Brain microvascular endothelial cell (primary cell): ENCODE results near the gene VENTX.

Source experiments
- DNase-seq: peaks from one replicate; pipeline ENCODE4 v3.0.0-alpha.2; 2020
- H3K27ac ChIP-seq: fragments of 250-450 bp; sonication (Bioruptor Pico); 2 replicates; pipeline ENCODE4 v1.5.1; 2020; ENCODE audit warnings: mild to moderate bottlenecking, moderate library complexity
- H3K27me3 ChIP-seq: fragments of 250-450 bp; sonication (Bioruptor Pico); replicated peaks from 2 replicates; pipeline ENCODE4 v1.5.1; 2020; ENCODE audit warnings: mild to moderate bottlenecking
- H3K36me3 ChIP-seq: fragments of 250-450 bp; sonication (Bioruptor Pico); replicated peaks from 2 replicates; pipeline ENCODE4 v1.5.1; 2020; ENCODE audit warnings: mild to moderate bottlenecking
- H3K4me3 ChIP-seq: 2 replicates; pipeline ENCODE4 v1.5.1; 2011; ENCODE audit warnings: low read depth, mild to moderate bottlenecking, control low read depth, low read length, moderate library complexity
- CTCF ChIP-seq: IDR thresholded peaks from 2 replicates; pipeline ENCODE4 v1.5.1; 2011; ENCODE audit warnings: low read depth, mild to moderate bottlenecking, moderate library complexity, low read length, control low read depth, inconsistent platforms; ENCODE audit errors: missing control alignments
- in situ Hi-C: cut with HindIII; loops from 2 replicates; pipeline ENCODE4 v1.10.0; 2017; ENCODE audit warnings: low sequenced_read_pairs, low pct_ligation_motif_present

The VENTX gene

DNA sequence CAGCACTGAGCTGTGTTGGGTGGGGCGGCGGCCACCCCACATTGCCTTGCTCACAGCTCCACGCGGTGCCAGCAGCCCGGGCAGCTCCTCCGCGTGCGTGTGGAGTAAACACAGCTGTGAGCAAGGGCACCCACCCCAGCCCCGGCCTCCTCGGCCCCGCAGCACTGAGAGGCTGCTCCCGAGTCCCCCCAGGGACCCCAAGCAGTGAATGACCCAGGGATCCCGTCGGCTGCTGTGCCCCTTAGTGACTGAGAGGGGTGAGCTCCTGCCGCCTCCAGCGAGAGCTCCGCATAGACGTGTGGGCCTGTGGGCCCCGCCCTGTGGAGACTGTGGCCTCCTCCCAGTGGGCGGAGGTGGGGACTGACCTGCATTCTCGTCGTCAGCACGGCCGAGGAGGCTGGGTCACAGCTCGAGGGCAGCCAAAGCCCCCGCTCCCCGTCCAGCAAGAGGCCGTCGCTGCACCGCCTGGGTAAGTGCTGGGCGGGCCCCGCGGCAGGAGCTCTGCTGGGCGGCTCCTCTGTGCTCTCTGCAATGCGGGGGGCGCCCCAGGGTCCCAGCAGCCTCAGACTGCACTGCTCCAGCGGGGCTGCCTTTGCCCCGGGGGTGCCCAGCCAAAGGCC, 37.6 kb upstream of the VENTX start:
- no peak for DNase-seq
- no peak overlapping the region for H3K4me3 ChIP-seq
- no peaks in the 10 kb centered on the region for H3K27me3 ChIP-seq
- in situ Hi-C loops = no loop called here
- H3K27ac ChIP-seq = no peak overlapping the region
- no peak for TF ChIP-seq CTCF
- H3K36me3 ChIP-seq = no peaks in the 10 kb centered on the region

DNA sequence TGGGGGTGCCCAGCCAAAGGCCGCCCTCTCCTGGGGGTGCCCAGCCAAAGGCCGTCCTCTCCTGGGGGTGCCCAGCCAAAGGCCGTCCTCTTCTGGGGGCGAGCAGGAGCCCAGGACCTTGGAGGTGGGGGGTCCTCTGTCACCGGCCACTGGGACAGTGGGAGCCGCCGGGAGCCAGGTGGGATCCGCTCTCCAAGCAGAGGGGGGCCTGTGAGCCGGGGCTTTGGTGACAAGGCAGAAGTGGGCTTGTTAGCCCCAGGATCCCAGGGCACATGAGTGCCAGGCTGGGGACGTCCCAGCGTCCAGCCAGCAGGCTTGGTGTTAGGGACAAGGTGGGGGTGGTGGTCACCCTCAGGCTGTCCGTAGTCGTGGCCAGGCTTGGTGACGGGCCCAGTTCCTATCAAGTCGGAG, 37.0 kb upstream of the VENTX start:
- Histone ChIP-seq H3K36me3 (no peaks in the 10 kb centered on the region), H3K27ac (no peak overlapping the region), H3K27me3 (no peaks in the 10 kb centered on the region), H3K4me3 (no peak overlapping the region)
- in situ Hi-C loops = no loop called here
- DNase-seq = no peak
- TF ChIP-seq CTCF = no peak

DNA sequence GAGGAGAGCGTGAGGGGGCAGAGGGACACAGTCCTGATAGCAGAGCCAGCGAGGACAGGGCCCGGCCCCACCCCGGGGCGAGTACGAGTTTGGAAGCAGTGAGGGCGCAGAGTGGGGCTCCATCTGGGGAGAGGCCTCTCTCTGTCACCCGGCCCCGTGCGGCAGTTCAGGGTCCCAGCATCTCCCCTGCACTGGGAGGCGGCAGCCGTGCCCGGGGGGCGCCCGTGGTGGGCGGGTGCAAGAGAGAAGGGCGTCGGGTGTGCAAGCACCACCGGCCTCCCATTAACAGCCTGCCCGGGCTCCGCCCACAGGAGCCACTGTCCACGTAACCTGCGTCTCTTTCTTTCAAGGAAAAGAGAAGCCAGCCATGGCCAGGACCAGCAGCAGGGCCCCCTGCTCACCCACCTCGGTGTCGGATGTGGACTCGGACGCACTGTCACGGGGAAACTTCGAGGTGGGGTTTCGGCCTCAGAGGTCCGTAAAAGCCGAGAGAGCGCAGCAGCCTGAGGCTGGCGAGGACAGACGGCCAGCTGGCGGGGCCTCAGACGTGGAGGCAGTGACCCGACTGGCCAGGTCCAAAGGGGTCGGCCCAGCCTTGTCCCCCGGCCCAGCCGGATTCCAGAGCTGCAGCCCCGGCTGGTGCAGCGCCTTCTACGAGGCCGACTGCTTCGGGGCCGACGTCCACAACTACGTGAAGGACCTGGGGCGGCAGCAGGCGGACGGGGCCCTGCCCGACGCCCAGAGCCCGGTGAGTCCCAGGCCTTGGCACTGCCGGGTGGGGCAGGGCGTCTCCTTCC, 36.3 kb upstream of the VENTX start:
- H3K27me3 ChIP-seq = no peaks in the 10 kb centered on the region
- no peak overlapping the region for H3K27ac ChIP-seq
- in situ Hi-C loops = no loop called here
- no peak overlapping the region for H3K4me3 ChIP-seq
- no peaks in the 10 kb centered on the region for H3K36me3 ChIP-seq
- DNase-seq = no peak
- no peak for TF ChIP-seq CTCF

DNA sequence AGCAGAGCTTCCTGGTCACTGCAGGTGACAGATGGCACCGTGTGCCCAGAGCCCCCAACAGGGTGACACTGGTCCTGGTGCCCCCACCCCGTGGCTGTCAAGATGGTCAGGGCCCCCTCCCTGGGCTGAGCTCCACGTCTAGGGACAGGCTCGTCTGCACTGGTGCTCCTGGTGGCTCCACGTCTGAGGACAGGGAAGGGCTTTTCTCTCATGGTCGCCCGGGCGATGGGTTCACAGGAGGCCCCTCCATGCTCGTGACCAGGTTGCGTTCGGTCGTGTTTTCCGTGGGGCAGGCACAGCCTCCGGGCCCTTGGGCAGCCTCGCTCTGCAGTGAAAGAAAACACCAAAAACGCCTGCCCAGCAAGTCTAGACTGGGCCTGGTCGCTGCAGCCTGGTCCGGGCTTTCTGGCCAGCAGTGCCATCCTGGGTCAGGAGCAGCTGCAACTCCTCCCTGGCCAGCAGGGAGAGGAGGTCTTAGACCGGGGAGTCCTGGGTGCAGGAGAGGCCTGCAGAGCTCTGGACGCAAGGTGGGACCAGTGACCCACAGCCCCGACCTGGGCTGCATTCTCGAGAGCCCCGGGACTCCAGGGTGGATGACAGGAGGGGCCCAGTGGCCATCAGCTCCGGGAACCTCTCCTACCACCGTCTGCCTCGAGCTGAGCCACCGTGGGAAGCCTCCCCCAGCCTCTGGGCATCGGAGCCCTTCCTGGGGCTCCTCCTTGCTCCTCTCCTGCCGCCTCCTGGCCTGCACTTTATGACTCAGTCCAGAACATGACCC, 35.5 kb upstream of the VENTX start:
- in situ Hi-C loops = no loop called here
- Histone ChIP-seq H3K36me3 (no peaks in the 10 kb centered on the region), H3K27me3 (no peaks in the 10 kb centered on the region), H3K4me3 (no peak overlapping the region), H3K27ac (no peak overlapping the region)
- DNase-seq = no peak
- no peak for TF ChIP-seq CTCF

DNA sequence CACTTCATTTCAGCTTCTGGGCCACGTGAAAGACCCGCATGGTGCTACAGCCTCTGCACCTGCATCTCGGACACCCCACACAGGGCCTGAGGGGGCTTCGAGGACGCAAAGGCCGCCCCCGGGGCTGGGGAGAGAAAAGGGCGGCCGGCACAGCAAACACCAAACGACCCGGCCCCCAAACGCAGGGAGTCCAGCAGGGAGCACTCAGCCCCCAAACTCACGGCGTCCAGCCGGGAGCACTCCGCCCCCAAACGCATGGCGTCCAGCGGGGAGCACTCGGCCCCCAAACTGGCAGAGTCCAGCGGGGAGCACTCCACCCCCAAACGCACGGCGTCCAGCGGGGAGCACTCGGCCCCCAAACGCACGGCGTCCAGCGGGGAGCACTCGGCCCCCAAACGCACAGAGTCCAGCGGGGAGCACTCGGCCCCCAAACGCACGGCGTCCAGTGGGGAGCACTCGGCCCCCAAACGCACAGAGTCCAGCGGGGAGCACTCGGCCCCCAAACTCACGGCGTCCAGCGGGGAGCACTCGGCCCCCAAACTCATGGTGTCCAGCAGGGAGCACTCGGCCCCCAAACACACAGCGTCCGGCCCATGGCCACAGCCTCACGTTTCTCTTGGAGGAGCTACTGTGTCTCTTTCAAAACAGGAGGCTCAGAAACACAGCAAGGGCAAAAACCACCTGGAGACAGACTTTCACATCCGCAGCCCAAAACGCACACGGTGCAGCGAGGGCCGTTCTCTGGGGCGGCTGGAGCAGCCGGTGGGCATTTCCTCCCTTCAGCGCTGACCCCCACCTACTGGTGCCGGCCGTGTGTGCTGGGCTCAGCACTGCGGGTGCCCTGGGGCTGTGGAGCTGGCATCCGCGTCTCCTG, 34.6 kb upstream of the VENTX start:
- no peak for TF ChIP-seq CTCF
- no peak for DNase-seq
- Histone ChIP-seq H3K27me3 (no peaks in the 10 kb centered on the region), H3K36me3 (no peaks in the 10 kb centered on the region), H3K4me3 (no peak overlapping the region), H3K27ac (no peak overlapping the region)
- in situ Hi-C loops = no loop called here
